ENCODE results near the gene IQSEC2. TPM values are rescaled to one million over a fixed set of nuclear protein-coding genes. Genes with fewer than 3 reads are reported as not detected.
A peak's percentile ranks its signal among the peaks of the same experiment; 100 is the strongest.

Gene IQSEC2
- total RNA-seq, 2 donors from 2014 or later = 0.56 to 1.3 TPM

DNA sequence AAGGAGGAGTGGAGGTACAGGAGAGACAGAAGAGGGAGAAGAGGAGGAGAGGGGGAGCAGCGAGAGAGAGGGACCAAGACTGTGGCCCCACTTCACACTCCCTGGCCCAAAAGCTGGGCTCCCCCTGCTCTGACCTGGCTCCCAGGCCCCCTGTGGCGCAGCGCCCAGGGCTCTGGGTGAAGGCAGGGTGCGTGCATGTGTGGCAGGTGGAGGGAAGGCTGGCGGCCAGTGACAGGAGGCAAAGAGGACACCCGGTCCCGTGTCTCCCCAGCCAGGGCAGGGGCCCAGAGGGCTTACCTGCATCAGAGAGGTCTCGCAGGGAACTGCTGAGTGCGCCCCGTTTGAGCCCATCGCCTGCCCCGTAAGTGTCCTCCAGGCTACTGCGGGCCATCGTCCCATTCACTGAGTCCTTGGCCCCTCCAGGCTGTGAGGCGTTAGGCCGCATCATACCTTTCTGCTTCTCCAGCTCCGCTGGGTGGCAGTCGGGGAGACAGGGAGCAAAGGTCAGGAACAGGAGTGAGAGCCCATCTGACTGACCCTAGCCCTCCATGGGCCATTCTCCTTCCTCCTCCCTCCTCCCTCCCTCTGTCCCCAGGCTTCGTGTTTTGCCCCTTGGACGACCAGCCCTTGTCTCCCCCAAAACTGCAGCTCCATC is 45.2 kb downstream of the IQSEC2 start:
- Mint-ChIP-seq H3K27me3 (ENCODE audit: low read depth) (peaks cover 22% of the 10 kb centered on the region), H3K4me1 (ENCODE audit: low read depth) (peaks cover 10% of the 10 kb centered on the region), H3K4me3 (no peak overlapping the region), H3K9me3 (no peaks in the 10 kb centered on the region), H3K36me3 (ENCODE audit: insufficient read depth in 2 of 2) (no peaks in the 10 kb centered on the region), H3K27ac (no peak overlapping the region)
- ATAC-seq (replicated peaks in 1 of 2) (no peak), DNase-seq (no peak)

DNA sequence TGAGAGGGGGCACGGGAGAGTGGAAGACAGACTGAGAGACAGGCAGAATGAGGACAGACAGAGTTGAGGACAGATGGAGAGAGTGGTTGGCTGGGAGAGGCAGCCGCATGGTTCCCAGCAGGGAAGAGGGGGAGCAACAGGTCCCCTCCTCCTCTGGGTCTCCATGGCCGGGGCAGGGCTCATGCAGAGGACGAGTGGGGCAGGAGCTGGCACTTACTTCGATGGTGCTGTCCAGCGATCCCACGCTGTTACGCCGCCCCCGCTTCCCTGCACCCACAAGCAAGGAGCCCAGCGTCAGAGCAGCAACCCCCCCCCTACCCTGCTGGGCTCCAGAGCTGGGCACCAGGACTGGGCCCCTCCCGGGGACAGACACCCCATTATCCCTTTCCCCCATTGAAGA is 45.8 kb downstream of the IQSEC2 start:
- no peaks in the 10 kb centered on the region for H3K9me3 Mint-ChIP-seq
- H3K4me1 Mint-ChIP-seq (ENCODE audit: low read depth) = peaks cover 10% of the 10 kb centered on the region

DNA sequence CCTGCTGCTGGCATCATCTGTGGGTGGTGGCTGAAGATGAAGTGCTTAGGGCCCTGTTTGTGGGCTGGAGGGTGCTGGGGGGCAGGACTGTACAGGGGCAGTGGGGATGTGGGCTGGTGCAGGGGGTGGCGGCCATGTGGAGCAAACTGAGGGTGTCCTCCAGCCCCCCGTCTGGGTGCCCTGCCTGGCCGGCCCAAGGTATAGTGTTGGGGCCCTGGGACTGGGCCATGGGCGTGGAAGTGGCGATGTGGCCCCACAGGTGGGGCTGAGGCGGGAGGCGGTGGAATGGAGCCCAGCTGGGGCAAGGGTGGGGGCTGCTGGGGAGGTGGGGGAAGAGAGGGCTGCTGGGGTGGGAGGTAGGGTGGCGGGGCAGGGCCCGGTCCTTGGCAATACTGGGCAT is 46.9 kb downstream of the IQSEC2 start:
- Mint-ChIP-seq H3K27me3 (ENCODE audit: low read depth) (peaks cover 34% of the 10 kb centered on the region), H3K27ac (no peak overlapping the region), H3K4me3 (no peak overlapping the region), H3K4me1 (ENCODE audit: low read depth) (peaks cover 8% of the 10 kb centered on the region), H3K9me3 (no peaks in the 10 kb centered on the region), H3K36me3 (ENCODE audit: insufficient read depth in 2 of 2) (no peaks in the 10 kb centered on the region)
- DNase-seq (no peak), ATAC-seq (replicated peaks in 1 of 2) (no peak)

More for the DNA sequence above, 45.8 kb downstream of the IQSEC2 start:
- Mint-ChIP-seq H3K27me3 (ENCODE audit: low read depth) (peaks cover 28% of the 10 kb centered on the region), H3K4me3 (no peak overlapping the region), H3K27ac (no peak overlapping the region), H3K36me3 (ENCODE audit: insufficient read depth in 2 of 2) (no peaks in the 10 kb centered on the region)
- ATAC-seq (replicated peaks in 1 of 2) = no peak
- no peak for DNase-seq

DNA sequence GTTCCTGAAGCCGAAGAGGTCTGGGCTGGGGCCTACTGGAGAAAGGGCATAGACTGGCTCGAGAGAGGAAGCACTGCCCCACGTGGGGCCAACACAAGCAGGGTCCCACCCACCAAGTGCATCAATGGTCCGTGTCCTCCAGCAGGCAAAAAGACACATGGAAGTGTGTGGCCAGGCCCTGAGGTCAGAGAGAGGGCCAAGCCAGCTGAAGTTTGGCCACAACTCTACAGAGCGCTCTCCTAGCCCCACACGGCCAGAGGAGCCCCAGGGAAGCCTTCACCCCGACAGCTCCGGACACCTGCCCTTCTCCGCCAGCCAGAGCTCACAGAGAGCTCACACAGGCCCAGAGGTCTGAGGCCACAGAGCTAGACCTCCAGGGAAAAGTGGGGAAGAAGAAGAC is 47.8 kb downstream of the IQSEC2 start:
- DNase-seq (no peak), ATAC-seq (replicated peaks in 1 of 2) (no peak)
- Mint-ChIP-seq H3K4me1 (ENCODE audit: low read depth) (no peaks in the 10 kb centered on the region), H3K9me3 (no peaks in the 10 kb centered on the region), H3K27me3 (ENCODE audit: low read depth) (peaks cover 34% of the 10 kb centered on the region), H3K36me3 (ENCODE audit: insufficient read depth in 2 of 2) (no peaks in the 10 kb centered on the region), H3K4me3 (no peak overlapping the region), H3K27ac (no peak overlapping the region)

DNA sequence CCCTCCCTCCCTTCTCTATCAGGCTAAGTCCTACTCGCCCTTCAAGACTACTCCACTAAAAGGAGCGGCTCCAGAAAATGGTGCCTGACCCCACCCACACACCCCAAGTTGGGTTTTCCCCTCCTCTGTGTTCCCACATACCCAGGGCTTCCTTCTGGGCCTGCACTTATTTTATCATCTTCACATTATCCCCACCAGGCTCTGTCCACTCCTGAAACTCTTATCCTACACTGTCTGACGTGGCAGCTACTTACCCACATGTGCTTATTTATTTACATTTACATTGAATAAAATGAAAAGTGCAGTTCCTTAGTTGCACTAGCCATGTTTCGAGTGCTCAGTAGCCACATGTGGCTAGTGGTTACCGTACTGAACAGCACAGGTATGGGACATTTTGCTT is 51.3 kb downstream of the IQSEC2 start:
- Mint-ChIP-seq H3K27ac (no peak overlapping the region), H3K9me3 (no peaks in the 10 kb centered on the region), H3K4me1 (ENCODE audit: low read depth) (peaks cover 7% of the 10 kb centered on the region), H3K4me3 (no peak overlapping the region), H3K36me3 (ENCODE audit: insufficient read depth in 2 of 2) (peaks cover 0 to under 1% of the 10 kb centered on the region in 2 donors), H3K27me3 (ENCODE audit: low read depth) (peaks cover 29% of the 10 kb centered on the region)
- DNase-seq = no peak
- ATAC-seq (replicated peaks in 1 of 2) = no peak

DNA sequence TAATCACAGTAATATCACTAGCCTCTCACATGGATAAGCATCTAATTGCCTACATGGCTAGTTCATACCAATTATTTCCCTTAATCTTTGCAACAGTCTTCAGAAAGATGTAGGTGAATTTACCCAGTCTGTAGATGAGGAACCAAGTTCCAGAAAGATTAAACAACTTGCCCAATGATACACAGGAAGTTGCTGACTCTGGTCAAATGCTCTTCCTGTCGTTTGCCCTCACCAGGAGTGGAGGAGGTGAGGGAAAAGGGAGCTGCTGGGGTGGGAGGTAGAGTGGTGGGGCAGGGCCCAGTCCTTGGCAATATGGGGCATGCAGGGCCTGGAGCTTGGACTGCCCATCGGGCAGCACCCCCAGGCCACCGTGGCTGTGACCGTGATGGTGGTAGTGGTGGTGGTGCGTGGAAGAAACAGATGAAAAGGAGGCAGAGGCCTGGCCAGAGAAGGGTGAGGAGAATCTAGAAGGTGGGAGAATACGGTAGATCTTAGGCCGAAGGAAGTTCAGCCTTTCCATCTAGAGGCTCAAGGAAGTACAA is 54.1 kb downstream of the IQSEC2 start:
- Mint-ChIP-seq H3K4me1 (ENCODE audit: low read depth) (peaks cover 27% of the 10 kb centered on the region), H3K27ac (no peak overlapping the region), H3K4me3 (no peak overlapping the region), H3K27me3 (ENCODE audit: low read depth) (peaks cover 23% of the 10 kb centered on the region), H3K9me3 (no peaks in the 10 kb centered on the region), H3K36me3 (ENCODE audit: insufficient read depth in 2 of 2) (peaks cover 6 to 12% of the 10 kb centered on the region in 2 donors)
- no peak for ATAC-seq (replicated peaks in 1 of 2)
- no peak for DNase-seq

DNA sequence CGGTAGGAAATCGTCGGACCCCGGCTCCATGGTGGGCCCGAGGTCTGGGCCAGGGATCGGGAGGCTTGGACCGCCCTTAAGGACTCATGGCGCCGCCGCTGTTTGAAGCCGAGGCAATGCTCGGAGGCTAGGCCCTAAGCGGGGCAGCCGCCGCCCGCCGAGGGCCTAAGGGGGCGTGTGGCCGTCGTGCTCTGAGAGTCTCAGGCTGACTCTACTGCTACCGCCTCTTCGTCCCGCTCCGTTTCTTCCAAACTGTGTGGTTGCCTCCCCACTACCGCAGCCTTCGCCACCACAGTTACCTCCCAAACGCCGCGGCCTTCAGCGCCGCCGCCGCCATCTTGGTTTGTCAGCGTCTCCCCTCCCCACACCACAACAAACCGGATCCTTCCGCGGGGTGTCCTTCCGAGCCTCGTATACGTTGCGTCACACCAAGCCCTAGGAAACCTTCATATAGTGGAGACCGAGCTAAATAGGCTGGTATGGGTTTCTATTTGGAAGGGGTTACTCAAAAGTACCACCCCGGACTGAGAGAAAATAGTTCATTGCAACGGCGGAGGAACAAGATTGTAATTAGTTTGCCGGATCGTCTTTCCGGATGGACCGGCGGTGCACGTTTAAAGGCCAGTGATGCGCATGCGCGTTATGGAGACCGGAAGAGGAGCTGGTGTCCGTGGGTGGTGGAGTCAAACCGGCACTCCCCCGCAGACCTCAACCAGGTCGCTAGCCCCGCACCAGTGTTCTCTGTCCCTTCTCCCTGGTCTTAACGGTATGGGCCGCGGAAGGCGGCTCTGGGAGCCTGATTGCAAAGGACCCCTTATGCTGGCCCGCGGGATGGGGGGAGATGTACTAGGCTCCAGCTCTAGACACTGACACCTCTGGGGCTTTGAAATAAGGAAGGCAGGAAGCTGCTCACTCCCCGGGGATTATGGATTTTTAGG is 56.3 kb downstream of the IQSEC2 start, which contains the start of gene KDM5C:
TSS of gene KDM5C (minus strand) at position 348 of the 938 bp plus-strand sequence. CDS start at position 30, 318 bp downstream.
- Mint-ChIP-seq H3K4me3 (peak within 1 kb of the TSS; percentile 90), H3K9me3 (no peaks in the 10 kb centered on the region), H3K4me1 (ENCODE audit: low read depth) (peaks cover 43% of the 10 kb centered on the region), H3K27me3 (ENCODE audit: low read depth) (peaks cover 2% of the 10 kb centered on the region), H3K27ac (peak within 1 kb of the TSS; percentile 99), H3K36me3 (ENCODE audit: insufficient read depth in 2 of 2) (peaks cover 7 to 16% of the 10 kb centered on the region in 2 donors)
- peak; percentile 86 to 87 for ATAC-seq (replicated peaks in 1 of 2)
- DNase-seq = peak; percentile 88 to 95

DNA sequence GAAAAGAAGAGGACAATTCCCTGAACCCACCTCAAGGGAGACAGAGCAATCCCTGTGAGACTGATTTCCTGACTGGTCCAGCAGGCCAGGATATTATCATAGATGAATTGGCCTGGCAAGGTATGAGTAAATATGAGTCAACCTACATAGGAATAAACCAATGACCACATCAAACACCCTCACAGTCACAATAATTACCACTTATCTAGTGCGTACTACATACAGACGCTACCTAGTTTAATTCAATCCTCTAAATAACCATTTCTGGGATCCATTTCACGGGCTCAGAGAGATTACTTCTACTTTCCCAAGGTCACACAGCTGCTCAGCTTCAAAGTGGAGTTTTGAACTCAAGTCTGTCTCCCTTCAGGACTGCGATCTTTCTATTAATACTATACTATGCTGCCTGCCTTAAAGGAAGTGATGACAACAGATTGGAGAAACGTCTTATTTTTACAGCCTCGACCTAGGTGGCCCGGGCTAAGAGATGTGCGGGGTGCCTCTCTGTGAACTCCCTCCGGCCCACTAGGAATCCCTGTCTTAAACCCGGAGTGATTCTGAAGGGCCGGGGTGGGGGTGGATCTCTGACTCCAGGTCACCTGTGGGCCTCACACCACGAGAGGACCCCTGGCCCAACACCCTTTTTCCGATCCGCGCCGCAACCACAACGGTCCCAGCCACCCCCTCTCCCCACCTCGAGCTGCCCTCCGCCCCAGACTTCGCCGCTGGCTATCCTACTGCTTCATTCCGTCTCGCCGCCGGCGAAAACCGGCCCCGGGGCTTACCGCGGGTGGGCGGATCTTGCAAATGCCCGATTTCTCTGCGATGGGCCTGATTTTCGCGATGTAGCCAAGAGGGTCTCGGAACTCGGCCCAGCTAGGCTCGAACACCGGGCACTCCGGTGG is 57.2 kb downstream of the IQSEC2 start:
- ATAC-seq (replicated peaks in 1 of 2) (peak; percentile 61 to 73), DNase-seq (peak; percentile 12 to 20)
- Mint-ChIP-seq H3K27ac (peak overlapping the region; percentile 99), H3K27me3 (ENCODE audit: low read depth) (no peaks in the 10 kb centered on the region), H3K36me3 (ENCODE audit: insufficient read depth in 2 of 2) (peaks cover 7 to 23% of the 10 kb centered on the region in 2 donors), H3K4me3 (peak overlapping the region; percentile 90), H3K4me1 (ENCODE audit: low read depth) (peaks cover 43% of the 10 kb centered on the region), H3K9me3 (no peaks in the 10 kb centered on the region)

DNA sequence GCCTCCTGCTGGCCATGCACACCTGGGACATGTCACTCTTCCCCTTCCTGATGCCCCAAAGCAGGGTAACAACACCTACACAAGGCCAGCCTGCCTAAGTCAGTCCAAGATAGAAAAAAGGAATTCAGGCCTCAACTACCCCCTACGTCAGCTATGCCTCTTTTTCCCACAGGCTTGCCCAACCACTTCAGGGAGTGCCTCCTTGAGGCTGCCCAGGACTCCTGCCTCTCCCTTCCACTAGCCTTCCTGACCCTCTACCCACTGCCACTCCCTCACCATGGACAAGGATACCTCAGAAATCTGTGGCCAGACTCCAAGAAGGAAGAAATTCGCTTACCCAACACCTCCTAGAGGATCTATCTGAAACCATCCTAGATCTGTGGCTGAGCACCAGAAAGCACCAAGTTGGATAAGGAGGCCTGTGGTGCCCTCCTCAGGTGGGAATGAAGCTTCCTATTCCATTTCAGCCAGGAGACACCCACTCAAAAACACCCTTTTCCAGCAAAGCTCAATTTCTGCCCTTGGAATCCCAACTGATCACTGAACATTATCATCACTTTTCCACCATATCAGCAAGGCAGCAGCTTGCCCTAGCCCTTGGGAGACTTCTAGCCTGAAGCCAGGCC is 58.2 kb downstream of the IQSEC2 start:
- Mint-ChIP-seq H3K27me3 (ENCODE audit: low read depth) (no peaks in the 10 kb centered on the region), H3K27ac (peak overlapping the region; percentile 99), H3K4me1 (ENCODE audit: low read depth) (peaks cover 43% of the 10 kb centered on the region), H3K4me3 (peak overlapping the region; percentile 90), H3K36me3 (ENCODE audit: insufficient read depth in 2 of 2) (peaks cover 7 to 27% of the 10 kb centered on the region in 2 donors), H3K9me3 (no peaks in the 10 kb centered on the region)
- DNase-seq (no peak), ATAC-seq (replicated peaks in 1 of 2) (no peak)

Other genes with a start within 250 kb of the IQSEC2 start
- gene GPR173, start 232.8 kb downstream of the IQSEC2 start, total RNA-seq = under 1 TPM; 0.31 to 0.81 TPM
- 10 to 100 TPM; 83.4 to 93.3 TPM for gene TSPYL2, start 199.2 kb downstream of the IQSEC2 start, total RNA-seq
- gene KANTR, start 187.4 kb downstream of the IQSEC2 start, total RNA-seq = 10 to 100 TPM; 10.8 to 11.4 TPM
- 100 to 1,000 TPM; 105 to 151 TPM for gene KDM5C, start 56.4 kb downstream of the IQSEC2 start, total RNA-seq
- gene SMC1A, start 141.1 kb upstream of the IQSEC2 start, total RNA-seq = 100 to 1,000 TPM; 104 to 188 TPM
- 1 to 10 TPM in 1 of 2 donors, under 1 TPM in 1; 0.46 to 1.8 TPM for gene RIBC1, start 141.3 kb upstream of the IQSEC2 start, total RNA-seq
- gene HSD17B10, start 152.8 kb upstream of the IQSEC2 start, total RNA-seq = 10 to 100 TPM; 68.1 to 90.3 TPM